PC-3 (cell line): ENCODE data around the gene SP140.

Source experiments
- CTCF ChIP-seq: fragments of 300-600 bp; sonication (generic); conservative IDR thresholded peaks from 2 replicates; pipeline ENCODE4 v1.5.1; 2017; ENCODE audit warnings: antibody characterized with exemption, low read depth, mild to moderate bottlenecking, low read length
- EZH2 ChIP-seq: fragments of 300-600 bp; sonication (generic); IDR thresholded peaks from one replicate; pipeline ENCODE4 v1.6.1; 2017; ENCODE audit warnings: antibody characterized with exemption, mild to moderate bottlenecking, low read length; ENCODE audit not compliant: unreplicated experiment
- EZH2phosphoT487 ChIP-seq: fragments of 300-600 bp; sonication (generic); IDR thresholded peaks from 2 replicates; pipeline ENCODE4 v1.6.1; 2018; ENCODE audit warnings: mild to moderate bottlenecking, antibody characterized with exemption, low read length, borderline replicate concordance

DNA sequence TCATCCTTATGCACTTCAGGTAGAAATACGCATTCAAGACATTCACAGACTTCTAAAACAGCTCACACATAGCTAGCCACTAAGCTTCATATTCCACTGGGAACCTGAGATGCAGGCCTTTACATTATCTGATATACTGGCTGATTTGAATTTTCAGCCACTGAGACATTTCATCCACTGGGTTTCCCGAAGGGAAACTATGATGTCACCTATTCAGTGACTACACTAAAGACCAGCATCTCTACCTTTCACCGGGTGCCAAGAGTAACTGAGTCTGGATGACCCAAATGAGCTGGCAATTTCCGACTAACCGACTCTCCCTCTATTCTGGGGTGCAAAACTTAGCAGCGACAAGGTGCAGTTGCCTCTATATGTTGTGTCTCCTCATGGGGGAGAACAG is 69.7 kb downstream of the SP140 start:
- TF ChIP-seq CTCF (no peak), EZH2phosphoT487 (no peak), EZH2 (no peak)
